ENCODE measurements around the gene TEX13A. TPM values are rescaled to one million over a fixed set of nuclear protein-coding genes. Genes with fewer than 3 reads are reported as not detected.
"Not testable (repeated sequence)": the region's sequence is repeated elsewhere in the genome, so short reads cannot be mapped to it uniquely, and the experiment has no call there.

The TEX13A gene
- total RNA-seq (2014; rRNA removed; shearing (Covaris generic)): not detected in 2 replicates

DNA sequence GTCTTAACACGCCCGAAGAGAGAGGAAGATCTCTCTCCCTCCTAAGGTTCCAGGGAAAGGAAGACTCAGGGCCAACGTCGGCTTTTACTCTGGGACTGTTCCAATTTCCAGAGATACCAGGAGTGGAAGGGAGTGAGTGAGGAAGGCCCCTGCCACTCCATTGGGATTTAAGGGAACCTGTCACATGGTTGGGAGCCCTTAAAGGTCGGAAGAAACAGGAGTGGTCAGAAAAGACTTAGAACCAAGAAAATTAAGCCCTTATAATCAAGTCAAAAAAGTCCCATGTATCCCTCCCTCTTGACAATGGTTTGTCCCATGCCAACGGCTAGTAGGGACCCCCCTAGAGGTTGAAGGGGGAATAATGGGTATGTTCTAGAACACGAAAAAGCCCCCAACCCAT lies at the start of gene TEX13A:
TEX13A (minus strand) TSS at position 59 of the 400 bp plus-strand sequence. CDS start 297 bp downstream, outside the sequence.
- no peak for DNase-seq (ENCODE audit: low read depth)

GRCh38 chrX:105269386-105269785 lies 48.9 kb upstream of the TEX13A start:
- no peak for DNase-seq (ENCODE audit: low read depth)

GRCh38 chrX:105267167-105267566 lies 46.7 kb upstream of the TEX13A start:
- DNase-seq (ENCODE audit: low read depth): no peak

DNA sequence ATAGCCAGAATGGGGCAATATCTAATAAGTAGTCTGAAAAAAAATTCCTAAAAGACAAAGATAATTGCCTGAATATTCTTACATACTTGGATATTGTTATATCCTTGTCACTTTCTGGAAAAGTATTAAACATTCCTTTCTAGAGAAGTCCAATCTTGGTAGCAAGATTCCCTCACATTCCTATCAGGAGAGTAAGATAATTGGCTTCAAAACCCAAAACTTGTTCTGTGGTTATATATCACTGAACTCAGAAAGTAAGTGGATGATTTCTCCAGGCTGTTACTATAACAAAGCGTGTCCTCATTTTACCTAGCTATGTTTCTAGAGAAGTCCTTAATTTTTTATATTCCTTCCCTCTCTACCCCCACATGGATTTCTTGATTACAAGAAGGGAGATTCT lies 46.0 kb upstream of the TEX13A start:
- no peak for DNase-seq (ENCODE audit: low read depth)

DNA sequence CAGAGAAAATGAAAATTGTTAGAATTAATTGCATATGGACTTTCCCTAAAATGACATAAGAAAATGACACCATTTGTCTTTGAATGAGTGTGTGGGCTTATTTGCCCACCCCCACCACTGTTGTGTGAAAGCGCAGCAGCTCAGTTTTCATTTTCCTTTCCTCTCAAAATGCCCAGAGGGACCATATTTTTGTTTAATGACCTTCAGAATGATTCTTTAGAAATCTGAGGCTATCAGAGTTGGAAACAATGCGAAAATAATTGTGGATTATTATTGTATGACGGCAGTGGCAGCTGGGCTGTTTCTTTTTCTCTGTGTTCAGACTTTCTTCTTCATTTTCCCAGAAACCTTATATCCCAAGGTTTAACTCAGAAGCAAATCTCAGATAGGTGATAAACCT lies 44.6 kb upstream of the TEX13A start:
- DNase-seq (ENCODE audit: low read depth): no peak

DNA sequence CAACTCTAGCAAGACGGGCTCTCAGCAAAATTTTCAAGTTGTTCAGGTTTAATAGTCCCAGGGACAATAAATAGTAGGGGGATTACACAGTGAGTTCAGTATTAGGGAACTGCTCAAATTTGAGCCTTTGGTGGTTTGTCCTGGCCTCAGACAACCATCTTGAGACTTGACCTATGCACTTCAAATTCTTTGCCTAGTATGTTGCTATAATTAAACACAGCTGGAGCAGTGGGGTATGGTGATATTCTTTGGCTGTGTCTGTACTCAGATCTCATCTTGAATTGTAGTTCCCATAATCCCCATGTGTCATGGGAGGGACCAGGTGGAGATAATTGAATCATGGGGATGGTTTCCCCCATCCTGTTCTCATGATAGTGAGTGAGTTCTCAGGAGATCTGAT lies 43.3 kb upstream of the TEX13A start:
- no peak for DNase-seq (ENCODE audit: low read depth)

- DNase-seq (ENCODE audit: low read depth): no peak
These were observed 42.7 kb upstream of the TEX13A start for GRCh38 chrX:105263171-105263570.

DNA sequence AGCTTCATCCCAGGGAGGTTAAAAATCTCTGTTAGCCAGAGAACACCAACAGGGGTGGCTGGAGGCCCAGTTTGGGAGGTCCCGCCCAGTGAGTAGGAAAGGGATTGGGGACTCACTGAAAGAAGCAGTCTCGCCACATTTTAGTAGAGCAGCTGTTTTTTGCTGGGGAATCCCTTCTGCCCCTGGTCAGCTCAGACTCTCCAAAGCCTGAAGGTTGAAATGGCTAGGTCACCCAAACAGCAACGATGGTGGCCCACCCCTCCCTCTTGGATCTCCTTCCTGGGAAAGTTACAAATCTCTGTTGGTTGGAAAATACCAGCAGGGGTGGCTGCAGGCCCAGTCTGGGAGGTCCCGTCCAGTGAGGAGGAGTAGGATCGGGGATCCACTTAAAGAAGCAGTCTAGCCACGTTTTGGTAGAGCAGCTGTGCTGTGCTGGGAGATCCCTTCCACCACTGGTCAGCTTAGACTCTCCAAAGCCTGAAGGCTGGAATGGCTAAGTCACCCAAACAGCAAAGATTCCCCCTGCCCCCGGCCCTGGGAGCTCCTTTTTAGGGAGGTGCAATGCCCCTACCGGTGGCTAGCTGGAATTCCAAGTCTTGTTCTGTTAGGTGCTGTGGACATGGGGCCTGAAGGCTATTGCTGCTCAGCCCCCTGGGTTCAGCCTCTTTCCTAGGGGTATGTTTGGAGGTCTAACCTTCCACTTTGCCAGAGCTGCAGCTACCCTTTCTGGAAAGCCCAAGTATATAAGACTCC lies 40.0 kb upstream of the TEX13A start:
- no peak for DNase-seq (ENCODE audit: low read depth)

DNA sequence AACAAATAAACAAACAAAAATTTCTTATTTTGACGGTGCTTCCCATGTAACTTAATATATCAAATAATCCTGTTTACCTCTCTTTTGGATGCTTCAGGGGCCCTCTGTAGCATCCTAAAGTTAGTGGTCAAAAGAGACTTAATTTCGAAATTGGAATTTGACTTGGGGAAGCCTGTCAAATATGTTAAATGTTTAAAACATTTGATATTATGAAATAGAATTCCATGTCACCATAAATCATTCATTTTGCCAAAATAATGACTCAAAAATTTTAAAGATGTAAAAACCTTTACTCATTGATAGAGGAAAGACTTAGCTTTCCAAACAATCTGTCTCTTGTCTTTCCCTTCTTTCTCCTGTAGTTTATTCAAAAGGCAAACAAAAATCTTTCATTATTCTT lies 20.6 kb upstream of the TEX13A start:
- DNase-seq (ENCODE audit: low read depth): no peak

- DNase-seq (ENCODE audit: low read depth): not testable (repeated sequence)
These were observed 16.9 kb upstream of the TEX13A start for GRCh38 chrX:105237407-105237806.

DNA sequence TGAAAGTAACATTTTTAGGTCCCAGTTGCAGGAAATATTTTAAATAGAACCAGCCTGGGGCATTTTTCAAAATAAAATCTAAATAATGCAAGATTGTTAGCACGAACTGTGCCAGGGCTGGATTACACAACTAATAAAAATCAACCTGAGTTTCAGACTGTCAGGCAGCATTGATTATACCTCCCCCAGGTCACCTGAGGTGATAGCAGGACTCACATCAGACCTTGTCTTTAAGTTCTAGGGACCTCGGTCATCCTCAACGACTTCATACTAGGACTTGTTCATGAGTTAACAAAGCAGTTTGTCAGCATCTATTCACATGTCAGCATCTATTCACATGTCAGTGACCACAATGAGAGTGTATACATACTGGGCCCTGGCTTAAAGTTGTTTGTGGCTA lies 8.7 kb upstream of the TEX13A start:
- no peak for DNase-seq (ENCODE audit: low read depth)

GRCh38 chrX:105228602-105229001 lies 8.1 kb upstream of the TEX13A start:
- no peak for DNase-seq (ENCODE audit: low read depth)

GRCh38 chrX:105226499-105226898 lies 6.0 kb upstream of the TEX13A start:
- DNase-seq (ENCODE audit: low read depth): no peak

DNA sequence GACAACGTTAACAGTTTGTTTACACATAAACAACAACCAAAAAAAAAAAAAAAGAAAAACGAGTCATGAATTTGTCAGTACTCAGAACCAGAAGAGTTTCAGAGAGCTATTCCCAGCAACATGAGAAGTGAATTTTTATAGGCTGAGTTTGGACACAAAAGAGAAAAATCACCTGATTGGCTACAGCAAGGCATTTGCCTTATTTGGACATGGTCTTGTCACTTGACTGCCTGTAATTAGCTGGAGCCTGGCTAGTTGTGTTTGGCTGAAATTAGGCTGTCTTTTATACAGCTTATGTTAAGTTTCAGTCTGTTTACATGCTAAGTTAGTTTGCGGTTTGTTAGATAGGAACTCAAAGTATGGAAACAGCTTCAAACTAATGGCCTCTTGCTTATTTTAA lies 880 bp upstream of the TEX13A start:
- DNase-seq (ENCODE audit: low read depth): no peak

GRCh38 chrX:105219454-105220401 lies 766 bp downstream of the TEX13A start:
- no peak for DNase-seq (ENCODE audit: low read depth)

DNA sequence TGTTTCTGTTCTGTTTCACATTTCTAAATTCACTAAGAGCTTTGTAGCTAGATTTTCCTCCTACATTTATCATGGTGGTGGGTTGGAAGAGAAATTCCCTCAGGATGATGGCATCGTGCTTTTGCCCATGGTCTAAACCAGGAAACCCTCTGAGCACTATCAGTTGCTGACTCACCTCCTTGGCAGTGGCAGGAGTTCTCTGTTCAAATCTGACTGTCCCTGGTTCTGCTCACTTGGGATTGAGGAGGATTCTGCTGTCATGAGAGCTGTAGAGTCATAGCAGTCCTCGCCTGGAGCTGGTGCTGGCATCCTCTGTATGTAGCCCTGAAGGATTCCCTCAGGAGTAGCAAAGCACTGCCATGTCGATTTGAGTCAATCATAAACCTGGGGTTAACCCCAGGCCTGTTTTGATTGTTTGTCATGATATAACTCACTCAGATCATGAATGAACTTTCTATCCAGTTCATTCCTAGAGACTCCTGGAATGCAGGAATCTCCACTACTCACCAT lies 9.4 kb downstream of the TEX13A start:
- no peak for DNase-seq (ENCODE audit: low read depth)

- DNase-seq (ENCODE audit: low read depth): no peak
These were observed 10.2 kb downstream of the TEX13A start for GRCh38 chrX:105210258-105210657.

GRCh38 chrX:105209406-105209805 lies 11.1 kb downstream of the TEX13A start:
- DNase-seq (ENCODE audit: low read depth): no peak

GRCh38 chrX:105191878-105192277 lies 28.6 kb downstream of the TEX13A start:
- peak; percentile 1 for DNase-seq (ENCODE audit: low read depth)

GRCh38 chrX:105190252-105190853 lies 30.1 kb downstream of the TEX13A start:
- DNase-seq (ENCODE audit: low read depth): peak; percentile 8

DNA sequence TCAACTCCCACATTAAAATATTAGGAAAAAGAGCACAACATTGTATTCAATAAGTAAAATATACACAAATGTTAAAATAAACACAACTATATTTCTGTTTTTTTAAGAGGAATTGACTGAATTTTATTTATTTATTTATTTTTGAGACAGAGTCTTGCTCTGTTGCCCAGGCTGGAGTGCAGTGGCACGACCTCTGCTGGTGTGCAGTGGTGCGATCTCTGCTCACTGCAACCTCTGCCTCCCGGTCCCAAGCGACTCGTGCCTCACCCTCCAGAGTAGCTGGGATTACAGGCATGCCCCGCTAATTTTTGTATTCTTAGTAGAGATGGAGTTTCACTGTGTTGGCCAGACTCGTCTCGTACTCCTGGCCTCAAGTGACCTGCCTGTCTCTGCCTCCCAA lies 31.4 kb downstream of the TEX13A start:
- no peak for DNase-seq (ENCODE audit: low read depth)

DNA sequence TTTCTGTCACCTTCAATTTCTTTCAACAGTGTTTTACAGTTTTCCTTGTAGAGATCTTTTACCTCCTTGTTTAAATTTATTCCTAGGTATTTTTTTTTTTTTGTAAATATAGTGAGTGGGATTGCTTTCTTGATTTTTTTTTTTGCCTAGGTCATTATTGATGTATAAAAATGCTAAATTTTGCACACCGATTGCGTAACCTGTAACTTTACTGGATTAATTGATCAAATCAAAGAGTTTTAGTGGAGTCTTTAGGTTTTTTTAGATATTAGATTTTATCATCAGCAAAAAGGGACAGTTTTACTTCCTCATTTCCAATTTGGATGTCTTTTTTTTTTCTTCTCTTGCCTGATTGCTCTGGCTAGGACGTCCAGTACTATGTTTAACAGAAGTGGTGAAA lies 40.9 kb downstream of the TEX13A start:
- DNase-seq (ENCODE audit: low read depth): no peak

Measured in M059J (cell line).